Measurements from ENCODE around the gene DNPEP.

Gene DNPEP

GRCh38 chr2:219353129-219353528 lies 34.6 kb downstream of the DNPEP start:
- TF ChIP-seq CTCF (conservative IDR thresholded peaks at IDR 0.05) (no peak), ZFX (IDR thresholded peaks at IDR 0.05) (no peak)
- no peak overlapping the region for H3K27ac ChIP-seq

GRCh38 chr2:219352448-219353023 lies 35.2 kb downstream of the DNPEP start:
- TF ChIP-seq ZFX (IDR thresholded peaks at IDR 0.05), result no peak
- TF ChIP-seq CTCF (conservative IDR thresholded peaks at IDR 0.05), result peak; percentile 77
- H3K27ac ChIP-seq, result no peak overlapping the region

GRCh38 chr2:219350710-219351221 lies 36.9 kb downstream of the DNPEP start:
- no peak overlapping the region for H3K27ac ChIP-seq
- no peak for TF ChIP-seq CTCF (conservative IDR thresholded peaks at IDR 0.05)
- TF ChIP-seq ZFX (IDR thresholded peaks at IDR 0.05), result no peak

- TF ChIP-seq ZFX (IDR thresholded peaks at IDR 0.05) (no peak), CTCF (conservative IDR thresholded peaks at IDR 0.05) (no peak)
- no peak overlapping the region for H3K27ac ChIP-seq
Observed at GRCh38 chr2:219350215-219350614, 37.5 kb downstream of the DNPEP start.

GRCh38 chr2:219344751-219345430 lies 42.8 kb downstream of the DNPEP start:
- TF ChIP-seq ZFX (IDR thresholded peaks at IDR 0.05), result no peak
- no peak for TF ChIP-seq CTCF (conservative IDR thresholded peaks at IDR 0.05)
- no peak overlapping the region for H3K27ac ChIP-seq

GRCh38 chr2:219335373-219335786 lies 52.3 kb downstream of the DNPEP start:
- TF ChIP-seq ZFX (IDR thresholded peaks at IDR 0.05) (no peak), CTCF (conservative IDR thresholded peaks at IDR 0.05) (no peak)
- no peak overlapping the region for H3K27ac ChIP-seq

GRCh38 chr2:219334076-219334475 lies 53.6 kb downstream of the DNPEP start:
- no peak for TF ChIP-seq CTCF (conservative IDR thresholded peaks at IDR 0.05)
- TF ChIP-seq ZFX (IDR thresholded peaks at IDR 0.05), result no peak
- H3K27ac ChIP-seq, result no peak overlapping the region

All from C4-2B (cell line).